GM21529 (cell line): ENCODE results near the gene HOXA1.

Experiments
- ATAC-seq: cut with Tn5 transposase; IDR thresholded peaks from one replicate; pipeline ENCODE4 v1.9.1; 2021; ENCODE audit not compliant: unreplicated experiment

HOXA1 gene

DNA sequence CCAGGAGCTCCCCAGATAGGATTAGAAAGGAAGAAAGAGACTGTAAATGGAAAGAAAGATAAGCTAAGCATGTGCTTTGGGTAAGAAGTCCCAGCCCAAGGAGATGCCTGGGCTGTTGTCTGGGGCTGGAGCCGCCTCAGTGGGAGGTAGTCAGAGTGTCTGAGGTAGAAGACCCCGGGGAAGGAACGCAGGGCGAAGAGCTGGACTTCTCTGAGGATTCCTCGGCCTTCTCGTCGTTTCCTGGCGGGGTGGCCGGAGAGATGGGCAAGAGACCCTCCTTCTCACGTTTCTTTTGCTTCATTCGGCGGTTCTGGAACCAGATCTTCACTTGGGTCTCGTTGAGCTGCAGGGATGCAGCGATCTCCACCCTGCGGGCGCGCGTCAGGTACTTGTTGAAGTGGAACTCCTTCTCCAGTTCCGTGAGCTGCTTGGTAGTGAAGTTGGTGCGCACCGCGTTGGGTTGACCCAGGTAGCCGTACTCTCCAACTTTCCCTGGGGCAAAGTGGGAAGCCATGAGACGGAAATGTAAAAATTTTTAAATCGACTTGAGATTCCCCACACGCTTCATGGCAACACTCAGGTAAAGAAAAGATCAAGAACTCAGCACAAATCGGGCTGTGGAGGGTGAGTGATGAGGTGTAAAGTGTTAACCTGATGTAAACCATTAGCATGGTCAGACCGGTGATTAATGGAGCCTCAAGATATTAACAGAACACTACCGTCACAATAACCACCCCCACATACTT lies 1.3 kb downstream of the HOXA1 start:
- no peak for ATAC-seq

- ATAC-seq = no peak
Measured at GRCh38 chr7:27093184-27093895, 2.5 kb downstream of the HOXA1 start.

DNA sequence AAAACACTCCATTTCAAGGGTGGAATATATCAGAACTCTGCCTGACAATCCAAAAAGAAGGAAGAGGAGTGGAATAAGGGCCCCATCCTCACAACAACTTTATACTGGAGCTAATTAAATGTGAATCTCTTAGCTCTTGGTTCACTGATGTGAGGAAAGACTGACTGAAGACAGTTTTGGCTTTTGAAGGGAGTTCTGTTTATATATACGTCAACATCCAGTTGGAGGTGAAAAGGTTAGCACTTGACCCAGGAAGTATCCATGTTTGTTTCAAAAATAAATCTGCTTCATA lies 3.0 kb downstream of the HOXA1 start:
- ATAC-seq = no peak

GRCh38 chr7:27091941-27092818 lies 3.6 kb downstream of the HOXA1 start:
- ATAC-seq = no peak

DNA sequence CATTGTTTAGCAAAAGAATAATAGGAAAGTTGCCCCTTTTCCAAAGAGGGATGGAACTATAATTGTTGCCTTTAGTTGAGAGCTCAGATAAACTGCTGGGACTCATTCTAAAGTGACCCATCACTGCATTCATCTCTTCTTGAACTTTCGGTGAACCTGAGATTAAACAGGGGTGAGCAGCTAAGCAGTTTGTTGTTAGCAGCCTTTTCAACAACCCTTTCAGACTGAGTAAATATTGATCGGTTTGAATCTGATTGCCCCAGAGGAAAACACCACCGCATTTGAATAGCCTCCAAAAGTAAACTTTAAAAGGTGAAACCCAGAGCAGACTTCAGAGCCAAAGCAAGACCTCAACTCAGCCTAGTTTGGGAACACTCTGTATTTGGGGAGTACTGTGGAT lies 4.7 kb downstream of the HOXA1 start:
- no peak for ATAC-seq

DNA sequence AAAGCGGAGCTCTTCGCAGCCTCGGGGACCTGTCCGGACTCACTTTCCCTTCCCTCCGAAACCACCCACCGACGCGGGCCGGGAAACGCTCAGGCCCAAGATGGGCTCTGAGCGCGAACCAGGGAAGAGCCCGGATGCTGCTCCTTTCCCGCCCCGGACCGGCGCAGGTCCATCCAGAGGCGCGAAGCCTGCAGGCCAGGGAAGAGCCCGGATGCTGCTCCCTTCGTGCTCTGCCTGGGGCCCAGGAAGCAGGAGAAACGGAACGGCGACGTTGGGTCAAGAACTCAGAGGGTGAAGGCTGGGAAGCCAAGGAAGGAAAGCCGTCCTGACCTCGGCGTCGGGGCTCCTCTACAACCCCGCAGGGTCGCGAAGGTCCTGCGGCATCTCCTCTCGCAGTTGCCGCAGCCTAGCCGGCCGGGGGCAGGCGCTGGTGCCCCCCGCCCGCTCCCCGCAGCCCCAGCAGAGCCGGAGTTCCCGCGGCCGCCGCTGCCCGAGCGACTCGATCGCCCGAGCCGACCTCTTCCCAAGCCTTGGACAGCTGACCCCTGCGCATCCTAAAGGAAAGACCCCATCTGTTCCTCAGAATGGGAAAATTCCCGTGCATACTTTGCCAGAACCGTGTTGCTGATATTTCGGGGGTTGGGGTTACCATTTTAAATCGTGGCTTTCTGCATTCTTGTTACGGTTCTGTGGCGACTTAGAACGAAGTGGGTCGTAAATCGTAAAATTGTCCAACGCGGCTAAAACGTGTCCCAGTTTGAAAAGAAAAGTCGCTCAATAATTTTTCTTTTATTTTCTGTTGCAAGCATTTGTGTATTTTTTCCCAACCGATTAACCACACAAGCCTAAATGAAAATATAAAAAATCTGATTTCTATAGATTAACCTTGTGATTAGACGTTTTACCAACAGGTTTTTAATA lies 7.5 kb downstream of the HOXA1 start:
- ATAC-seq = no peak

- ATAC-seq = no peak
Measured at GRCh38 chr7:27083646-27084045, 12.2 kb downstream of the HOXA1 start.

DNA sequence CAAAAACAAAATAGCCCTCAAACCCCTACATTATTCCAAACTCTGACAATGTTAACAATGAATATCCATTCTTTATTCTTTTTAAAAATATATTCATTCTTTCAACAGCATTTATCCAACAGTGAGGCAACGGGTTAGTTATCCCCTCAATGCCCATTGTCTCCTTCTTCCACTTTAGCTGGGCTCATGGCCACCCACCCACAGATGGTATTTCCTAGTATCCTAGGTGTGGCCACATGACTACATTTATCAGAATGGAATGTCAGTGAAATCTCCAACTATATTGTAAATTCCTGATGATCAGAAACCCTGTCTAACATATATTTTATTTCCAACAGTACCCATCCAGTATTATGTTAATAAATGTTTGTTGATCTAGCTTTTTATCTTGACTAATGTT lies 13.6 kb downstream of the HOXA1 start:
- no peak for ATAC-seq

DNA sequence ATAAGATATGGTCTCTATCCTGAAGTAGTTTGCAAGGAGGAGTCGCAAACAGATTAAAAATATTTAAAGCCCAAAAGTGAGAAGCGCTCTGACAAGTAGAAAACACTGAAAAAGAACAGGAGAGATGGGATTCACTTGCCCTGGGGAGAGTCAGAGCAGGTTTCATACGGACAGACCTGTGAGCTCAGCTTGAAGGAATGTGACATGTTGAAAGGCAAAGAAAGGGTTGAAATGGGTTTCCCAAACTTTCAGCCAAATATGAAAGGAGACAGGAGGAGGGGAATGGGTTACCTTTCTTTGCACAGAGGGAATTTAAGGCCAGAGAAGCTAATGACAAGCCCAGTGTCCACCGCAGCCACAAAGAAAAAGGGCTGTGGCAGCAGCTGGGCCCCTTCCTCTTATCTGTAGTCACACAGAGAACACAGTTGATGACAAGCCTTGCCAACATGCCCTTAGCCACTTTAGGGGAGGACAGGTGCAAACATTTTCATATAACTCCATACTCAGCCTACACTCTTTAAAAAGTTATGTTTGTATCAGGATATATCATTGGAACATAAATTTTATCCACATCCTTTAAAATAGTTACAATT lies 14.9 kb downstream of the HOXA1 start:
- no peak for ATAC-seq

GRCh38 chr7:27079234-27079975 lies 16.4 kb downstream of the HOXA1 start:
- ATAC-seq = no peak

DNA sequence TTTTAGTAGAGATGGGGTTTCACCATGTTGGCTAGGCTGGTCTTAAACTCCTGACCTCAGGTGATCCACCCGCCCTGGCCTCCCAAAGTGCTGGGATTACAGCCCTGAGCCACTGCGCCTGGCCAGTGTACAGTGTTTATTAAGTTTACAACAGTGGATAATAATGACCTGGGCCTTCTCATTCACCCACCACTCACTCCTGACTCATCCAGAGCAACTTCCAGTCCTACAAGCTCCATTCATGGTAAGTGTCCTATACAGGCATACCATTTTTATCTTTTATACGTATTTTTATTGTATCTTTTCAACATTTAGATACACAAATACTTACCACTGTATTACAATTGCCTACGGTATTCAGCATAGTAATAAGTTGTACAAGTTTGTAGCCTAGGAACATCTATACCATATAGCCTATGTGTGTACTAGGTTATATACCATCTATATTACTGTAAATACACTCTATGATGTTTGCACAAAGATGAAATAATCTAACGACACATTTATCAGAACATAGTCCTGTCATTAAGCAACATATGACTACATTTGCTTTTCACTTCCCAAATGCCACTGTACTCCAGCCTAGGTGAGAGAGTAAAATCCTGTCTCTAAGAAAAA lies 17.1 kb downstream of the HOXA1 start:
- no peak for ATAC-seq

GRCh38 chr7:27073076-27073475 lies 22.7 kb downstream of the HOXA1 start:
- ATAC-seq = no peak

DNA sequence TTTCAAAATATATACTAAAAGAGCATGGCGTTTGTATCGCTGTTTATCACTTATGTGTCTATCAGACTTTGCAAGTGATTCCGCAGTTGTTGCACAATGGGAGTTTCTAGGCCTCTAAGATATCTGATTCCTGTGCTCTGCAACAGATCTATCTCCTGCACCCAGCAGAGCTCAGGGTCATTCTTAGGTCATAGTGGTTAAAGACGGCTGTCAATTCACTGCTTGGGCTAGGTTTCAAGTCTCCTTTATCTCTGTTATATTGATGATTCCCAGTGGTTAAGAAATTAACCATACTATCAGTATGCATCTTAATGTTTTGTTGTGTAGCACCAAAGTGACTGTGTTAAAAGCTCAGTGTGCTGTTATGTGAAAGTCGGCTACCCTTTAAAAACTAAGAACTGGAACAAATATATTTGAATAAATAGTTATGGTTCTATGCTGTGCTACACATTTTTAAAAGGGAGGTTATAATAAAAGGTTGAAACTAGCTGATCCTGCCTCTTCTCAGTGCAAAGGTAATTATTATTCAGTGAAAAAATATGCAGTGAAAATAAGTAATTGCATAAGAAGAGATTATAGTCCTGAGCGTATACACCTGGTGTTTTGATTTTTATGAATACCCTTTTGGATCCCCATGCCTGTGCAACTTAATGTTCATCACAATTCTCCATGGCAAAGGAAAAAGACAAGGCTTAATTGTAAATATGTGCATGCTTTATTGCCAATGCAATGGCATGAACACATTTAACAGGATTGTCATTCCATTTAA lies 24.0 kb downstream of the HOXA1 start:
- ATAC-seq = no peak

DNA sequence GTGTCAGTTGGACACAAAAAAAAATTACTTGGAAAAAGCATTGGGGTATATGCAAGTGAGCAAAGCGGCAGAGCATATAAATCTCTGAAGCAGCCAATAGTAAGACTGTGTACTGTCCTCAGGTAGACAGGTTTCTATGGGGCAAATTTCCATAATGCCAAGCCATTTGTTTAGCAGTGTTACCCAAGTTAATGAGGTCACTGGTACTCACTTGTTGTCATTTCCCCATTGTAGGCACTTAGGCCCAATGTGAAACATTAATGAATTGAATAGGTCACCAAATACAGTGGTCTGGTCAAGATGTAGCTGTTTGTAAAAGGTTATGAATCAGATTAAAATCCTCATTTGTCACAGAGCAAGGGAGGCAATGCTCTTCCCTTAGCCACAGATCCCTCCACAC lies 27.5 kb downstream of the HOXA1 start:
- no peak for ATAC-seq

- no peak for ATAC-seq
Measured at GRCh38 chr7:27066148-27066547, 29.7 kb downstream of the HOXA1 start.

- ATAC-seq = no peak
Measured at GRCh38 chr7:27065709-27066108, 30.1 kb downstream of the HOXA1 start.

DNA sequence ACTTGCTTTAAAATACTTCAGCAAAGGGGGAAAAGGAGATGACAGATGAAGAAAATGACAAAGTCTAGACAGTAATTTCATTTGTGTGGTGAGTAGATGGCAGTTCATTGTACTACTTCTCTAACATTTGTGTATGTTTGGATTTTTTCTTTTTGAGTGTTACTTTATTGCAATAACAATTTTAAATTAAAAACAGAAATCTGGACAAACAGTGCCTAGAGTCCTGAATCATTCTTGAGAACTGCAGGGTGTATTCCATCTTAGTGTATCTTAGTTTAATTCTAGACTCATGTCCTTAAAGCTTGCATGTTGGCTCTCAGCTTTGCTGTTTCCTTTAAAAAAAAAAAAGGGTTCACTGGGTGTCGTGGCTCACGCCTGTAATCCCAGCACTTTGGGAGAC lies 31.1 kb downstream of the HOXA1 start:
- ATAC-seq = no peak

DNA sequence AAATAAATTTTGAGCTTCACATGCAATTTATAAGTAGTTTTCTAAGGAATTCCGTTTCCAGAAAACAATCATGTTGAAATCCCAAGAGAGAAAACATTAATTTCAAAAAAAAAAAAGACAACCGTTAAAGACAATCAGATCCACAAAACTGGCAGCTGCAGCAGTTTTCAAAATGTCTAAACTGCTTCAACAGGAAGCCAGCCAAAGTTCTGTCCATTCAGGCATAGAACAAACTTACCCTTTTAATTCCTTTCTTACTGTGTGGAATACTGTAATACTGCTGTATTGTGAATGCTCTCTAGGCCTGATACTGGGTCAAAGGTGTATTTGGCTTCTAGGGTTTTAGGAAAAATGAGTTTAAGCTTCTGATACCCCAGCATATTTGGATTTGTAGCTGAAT lies 31.6 kb downstream of the HOXA1 start:
- ATAC-seq = no peak

DNA sequence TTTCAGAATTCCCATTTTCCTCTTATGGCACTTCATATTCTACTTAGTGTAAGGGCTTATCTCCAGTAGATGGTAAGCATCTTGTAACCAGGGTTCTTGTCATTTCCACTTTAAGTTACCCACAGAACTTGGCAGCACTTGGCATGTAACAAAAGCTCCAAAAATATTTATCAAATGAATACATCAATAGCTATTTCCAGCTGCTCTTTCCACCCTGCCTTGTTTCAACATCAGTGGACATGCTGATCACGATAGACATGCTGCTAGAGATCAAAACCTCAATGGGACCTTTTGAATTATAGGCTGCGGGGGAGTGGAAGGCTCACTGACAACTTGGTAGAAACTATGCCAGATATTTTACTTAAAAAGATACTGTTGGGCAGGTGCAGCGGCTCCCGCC lies 32.9 kb downstream of the HOXA1 start:
- ATAC-seq = no peak
